Activated CD4-positive, CD25-positive, alpha-beta regulatory T cell treated with anti-CD3 and anti-CD28 coated beads, Interleukin-2, amount 50 U/mL, for 72 hours (primary cell): ENCODE measurements around the gene COQ8B.
"Not testable (repeated sequence)": the region's sequence is repeated elsewhere in the genome, so short reads cannot be mapped to it uniquely, and the experiment has no call there.

Experiments
- DNase-seq: peaks from one replicate; pipeline ENCODE4 v3.0.0; 2021

COQ8B gene

DNA sequence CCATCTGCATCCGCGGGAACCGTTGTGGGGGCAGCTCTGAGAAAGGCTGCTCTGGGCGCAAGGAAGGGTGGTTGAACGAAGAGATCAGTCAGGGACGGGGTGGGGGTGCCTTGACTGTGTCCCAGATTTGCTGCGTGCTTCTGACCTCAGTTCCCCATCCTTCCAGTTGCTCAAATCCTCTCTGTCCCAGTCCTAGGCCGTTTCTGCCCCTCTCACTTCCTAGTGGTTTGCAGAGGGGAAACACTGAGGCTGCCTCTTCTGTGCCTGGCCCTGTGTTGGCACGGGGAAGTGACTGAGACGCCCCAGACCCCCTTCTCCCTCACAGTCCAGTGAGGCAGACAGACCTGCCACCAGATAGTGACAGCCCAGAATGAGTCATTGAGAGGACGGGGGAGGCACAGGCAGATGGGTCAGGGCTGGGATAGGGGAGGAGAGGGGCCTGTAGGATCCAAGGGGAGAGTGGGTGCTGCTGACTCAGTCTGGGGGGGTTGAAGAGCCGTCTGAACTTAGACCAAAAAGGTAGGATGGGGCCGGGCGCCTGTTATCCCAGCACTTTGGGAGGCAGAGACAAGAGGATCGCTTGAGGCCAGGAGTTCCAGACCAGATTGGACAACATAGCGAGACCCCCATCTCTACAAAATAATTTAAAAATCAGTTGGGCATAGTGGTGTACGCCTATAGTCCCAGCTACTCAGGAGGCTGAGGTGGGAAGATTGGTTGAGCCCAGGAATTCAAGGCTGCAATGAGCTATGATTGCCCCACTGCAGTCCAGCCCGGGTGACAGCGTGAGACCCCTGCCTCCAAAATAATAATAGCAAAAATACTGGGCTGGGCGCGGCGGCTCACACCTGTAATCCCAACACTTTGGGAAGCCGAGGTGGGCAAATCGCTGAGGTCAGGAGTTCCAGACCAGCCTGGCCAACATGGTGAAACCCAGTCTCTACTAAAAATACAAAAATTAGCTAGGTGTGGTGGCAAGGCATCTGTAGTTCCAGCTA, 52.7 kb downstream of the COQ8B start:
- no peak for DNase-seq

- DNase-seq, result peak; percentile 97
Observed at GRCh38 chr19:40662925-40663694, 53.6 kb downstream of the COQ8B start.

- DNase-seq, result no peak
Observed at GRCh38 chr19:40661616-40662015, 55.1 kb downstream of the COQ8B start.

- DNase-seq, result no peak
Observed at GRCh38 chr19:40659566-40659965, 57.1 kb downstream of the COQ8B start.

DNA sequence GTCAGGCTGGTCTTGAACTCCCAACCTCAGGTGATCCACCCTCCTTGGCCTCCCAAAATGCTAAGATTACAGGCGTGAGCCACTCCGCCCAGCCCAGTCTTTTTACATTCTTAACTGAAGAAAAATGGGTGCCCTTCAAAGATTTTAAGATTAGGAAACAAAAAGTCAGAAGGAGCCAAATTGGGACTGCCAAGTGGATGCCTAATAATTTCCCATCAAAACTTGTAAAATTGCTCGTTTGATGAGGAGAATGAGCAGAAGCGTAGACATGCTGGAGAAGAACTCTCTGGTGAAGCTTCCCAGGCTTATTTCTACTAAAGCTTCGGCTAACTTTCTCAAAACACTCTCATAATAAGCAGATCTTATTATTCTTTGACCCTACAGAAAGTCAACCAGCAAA, 57.6 kb downstream of the COQ8B start:
- no peak for DNase-seq

GRCh38 chr19:40658031-40658430, 58.7 kb downstream of the COQ8B start:
- DNase-seq, result no peak

DNA sequence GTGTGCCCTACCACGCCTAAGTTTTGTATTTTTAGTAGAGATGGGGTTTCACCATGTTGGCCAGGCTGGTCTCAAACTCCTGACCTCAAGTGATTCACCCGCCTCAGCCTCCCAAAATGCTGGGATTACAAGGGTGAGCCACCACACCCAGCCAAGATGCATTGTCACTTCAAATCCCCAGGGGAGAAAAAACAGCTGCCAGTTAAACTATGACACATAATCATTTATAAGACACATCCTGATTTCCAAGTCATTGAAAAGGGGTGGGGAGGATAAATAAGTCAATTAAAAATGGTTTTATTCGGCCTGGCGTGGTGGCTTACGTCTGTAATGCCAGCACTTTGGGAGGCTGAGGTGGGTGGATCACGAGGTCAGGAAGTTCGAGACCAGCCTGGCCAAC, 61.0 kb downstream of the COQ8B start:
- not testable (repeated sequence) for DNase-seq

DNA sequence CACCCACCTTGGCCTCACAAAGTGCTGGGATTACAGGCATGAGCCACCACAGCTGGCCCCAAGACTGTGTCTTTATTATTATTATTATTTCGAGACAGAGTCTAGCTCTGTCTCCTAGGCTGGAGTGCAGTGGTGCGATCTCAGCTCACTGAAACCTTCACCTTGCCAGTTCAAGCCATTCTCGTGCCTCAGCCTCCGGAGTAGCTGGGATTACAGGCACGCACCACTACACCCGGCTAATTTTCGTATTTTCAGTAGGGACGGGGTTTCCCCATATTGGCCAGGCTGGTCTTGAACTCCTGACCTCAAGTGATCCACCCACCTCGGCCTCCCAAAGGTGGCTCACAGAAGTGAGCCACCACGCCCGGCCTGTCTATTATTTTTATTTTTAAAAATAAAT, 64.4 kb downstream of the COQ8B start:
- not testable (repeated sequence) for DNase-seq

GRCh38 chr19:40650749-40651305, 65.9 kb downstream of the COQ8B start:
- DNase-seq, result no peak

DNA sequence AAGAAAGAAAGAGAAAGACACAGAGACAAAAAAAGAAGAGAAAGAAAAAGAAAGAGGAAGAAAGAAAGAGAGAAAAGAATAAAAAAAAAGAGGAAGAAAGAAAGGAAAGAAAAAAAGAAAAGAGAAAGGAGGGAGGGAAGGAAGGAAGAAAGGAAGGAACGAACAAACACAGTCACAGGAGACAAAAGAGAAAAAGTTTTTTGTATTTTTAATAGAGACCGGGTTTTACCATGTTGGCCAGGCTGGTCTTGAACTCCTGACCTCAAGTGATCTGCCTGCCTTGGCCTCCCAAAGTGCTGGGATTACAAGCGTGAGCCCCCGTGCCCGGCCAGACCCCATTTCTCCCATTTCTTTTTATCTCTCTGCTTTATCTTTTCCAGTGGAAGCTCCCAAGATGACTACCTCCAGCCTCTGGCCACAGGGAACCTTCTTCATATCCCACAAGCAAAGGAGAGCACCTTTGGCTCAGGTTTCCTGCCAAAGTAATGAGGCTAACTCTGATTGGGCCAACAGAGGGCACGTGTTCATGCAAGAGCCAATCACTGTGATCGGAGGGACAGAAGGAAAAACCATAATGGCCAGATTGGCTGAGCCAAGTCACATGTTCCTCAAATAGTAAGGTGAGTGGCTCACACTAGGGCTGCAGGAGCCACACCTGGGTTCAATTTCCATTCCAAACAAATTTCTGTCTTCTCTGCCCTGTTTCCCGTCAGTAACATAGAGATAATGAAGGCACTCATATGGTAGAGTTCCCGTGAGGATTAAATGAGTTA, 66.6 kb downstream of the COQ8B start:
- not testable (repeated sequence) for DNase-seq

DNA sequence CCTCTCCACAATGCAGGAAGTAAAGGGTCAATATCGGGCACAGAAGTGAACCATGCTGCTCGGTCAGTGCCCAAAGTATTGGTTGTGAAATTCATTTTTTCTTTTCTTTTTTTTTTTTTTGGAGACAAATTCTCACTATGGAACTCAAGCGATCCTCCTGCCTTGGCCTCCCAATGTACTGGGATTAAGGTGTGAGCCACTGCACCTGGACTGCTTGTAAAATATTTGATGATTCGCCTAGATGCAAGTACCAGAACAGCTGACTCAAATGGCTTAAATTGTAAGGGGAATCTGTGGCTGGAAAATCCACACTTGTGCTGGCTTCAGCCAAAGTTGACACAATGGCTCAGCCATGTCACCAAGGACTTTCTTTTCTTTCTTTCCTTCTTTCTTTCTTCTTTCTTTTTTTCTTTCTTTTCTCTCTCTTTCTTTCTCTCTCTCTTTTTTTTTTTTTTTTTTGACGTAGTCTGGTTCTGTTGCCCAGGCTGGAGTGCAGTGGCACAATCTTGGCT, 69.9 kb downstream of the COQ8B start:
- DNase-seq, result no peak

DNA sequence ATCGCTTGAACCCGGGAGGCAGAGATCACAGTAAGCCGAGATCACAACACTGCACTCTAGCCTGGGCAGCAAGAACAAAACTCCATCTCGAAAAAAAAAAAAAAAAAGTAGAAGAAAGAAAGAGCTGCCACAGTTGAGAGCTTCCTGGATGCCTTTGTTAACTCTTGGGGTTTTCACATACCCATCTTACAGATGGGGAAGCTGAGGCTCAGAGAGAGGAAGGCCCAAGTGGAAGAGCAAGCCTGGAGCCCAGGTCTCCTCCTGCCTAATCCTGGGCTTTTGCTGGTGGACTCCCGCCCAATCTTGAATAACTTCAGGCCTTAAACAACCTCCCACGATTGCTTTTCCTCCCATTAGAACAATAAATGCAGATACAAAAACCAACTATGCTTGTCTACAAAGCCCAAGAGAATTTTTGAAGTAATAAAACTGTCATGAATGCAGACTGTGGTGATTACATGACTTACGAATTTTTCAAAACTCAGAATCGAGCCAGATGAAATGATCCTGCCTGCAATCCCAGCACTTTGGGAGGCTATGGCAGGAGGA, 73.9 kb downstream of the COQ8B start:
- DNase-seq, result no peak

- no peak for DNase-seq
Observed at GRCh38 chr19:40642051-40642706, 74.5 kb downstream of the COQ8B start.
